ENCODE measurements around the gene UACA. TPM values are rescaled to one million over a fixed set of nuclear protein-coding genes. Genes with fewer than 3 reads are reported as not detected.
A peak's percentile ranks its signal among the peaks of the same experiment; 100 is the strongest.

UACA gene
- polyA plus RNA-seq, 1 donor (not counting 4 experiments of a cell fraction or from before 2014, with no cell fraction given): 26.6 TPM

GRCh38 chr15:70690021-70690420, 73.3 kb downstream of the UACA start:
- H3K9ac ChIP-seq (ENCODE audit: control insufficient read depth, extremely low read depth, insufficient read depth, low read length): no peak overlapping the region
- TF ChIP-seq CTCF (optimal IDR thresholded peaks at IDR 0.05 in 1 of 3, IDR thresholded peaks at IDR 0.05 in 1 of 3, conservative IDR thresholded peaks at IDR 0.05 in 1 of 3; ENCODE audit: extremely low read depth in 1 of 3, insufficient read depth in 2 of 3, low read length in 3 of 3) (no peak), EZH2 (IDR thresholded peaks at IDR 0.05; ENCODE audit: low read length) (no peak)
- H3K9me1 ChIP-seq (ENCODE audit: control insufficient read depth, extremely low read depth, insufficient read depth, low read length): no peaks in the 10 kb centered on the region
- peaks cover 0 to 2% of the 10 kb centered on the region in 2 experiments for H3K36me3 ChIP-seq (ENCODE audit: control insufficient read depth in 2 of 2, extremely low read depth in 1 of 2, insufficient read depth in 2 of 2, low read length in 2 of 2)
- dilution Hi-C loops (cut with MboI; ENCODE audit: extremely low pct_ligation_motif_present, low sequenced_read_pairs): no loop called here
- H3K4me2 ChIP-seq (ENCODE audit: control insufficient read depth, extremely low read depth, insufficient read depth, low read depth, low read length): no peak overlapping the region
- H3K4me1 ChIP-seq (ENCODE audit: control insufficient read depth, extremely low read depth, insufficient read depth, low read length): no peaks in the 10 kb centered on the region
- DNase-seq (ENCODE audit: low read depth, low spot score) (no peak), FAIRE-seq (no peak)
- H2AFZ ChIP-seq (ENCODE audit: control insufficient read depth, low read length): no peak overlapping the region
- H3K9me3 ChIP-seq (ENCODE audit: control insufficient read depth, low read depth, low read length): no peaks in the 10 kb centered on the region
- H3K27ac ChIP-seq (ENCODE audit: control insufficient read depth, insufficient read depth, low read length): no peak overlapping the region
- no peak overlapping the region for H3K4me3 ChIP-seq (ENCODE audit: control insufficient read depth in 2 of 3, extremely low read depth in 1 of 3, insufficient read depth in 2 of 3, low read depth in 1 of 3, low read length in 3 of 3)
- no peaks in the 10 kb centered on the region for H4K20me1 ChIP-seq (ENCODE audit: control insufficient read depth, extremely low read depth, insufficient read depth, low read length)
- no peaks in the 10 kb centered on the region for H3K27me3 ChIP-seq (ENCODE audit: control insufficient read depth, extremely low read depth, insufficient read depth, low read length)
- no peaks in the 10 kb centered on the region for H3K79me2 ChIP-seq (ENCODE audit: control insufficient read depth, insufficient read depth, low read length)

- no peak overlapping the region for H3K9ac ChIP-seq (ENCODE audit: control insufficient read depth, extremely low read depth, insufficient read depth, low read length)
- no peak for DNase-seq (ENCODE audit: low read depth, low spot score)
- dilution Hi-C loops (cut with MboI; ENCODE audit: extremely low pct_ligation_motif_present, low sequenced_read_pairs): no loop called here
- H3K79me2 ChIP-seq (ENCODE audit: control insufficient read depth, insufficient read depth, low read length): no peaks in the 10 kb centered on the region
- no peaks in the 10 kb centered on the region for H3K9me1 ChIP-seq (ENCODE audit: control insufficient read depth, extremely low read depth, insufficient read depth, low read length)
- H3K4me2 ChIP-seq (ENCODE audit: control insufficient read depth, extremely low read depth, insufficient read depth, low read depth, low read length): no peak overlapping the region
- no peak for TF ChIP-seq CTCF (optimal IDR thresholded peaks at IDR 0.05 in 1 of 3, IDR thresholded peaks at IDR 0.05 in 1 of 3, conservative IDR thresholded peaks at IDR 0.05 in 1 of 3; ENCODE audit: extremely low read depth in 1 of 3, insufficient read depth in 2 of 3, low read length in 3 of 3)
- TF ChIP-seq EZH2 (IDR thresholded peaks at IDR 0.05; ENCODE audit: low read length): no peak
- no peaks in the 10 kb centered on the region for H4K20me1 ChIP-seq (ENCODE audit: control insufficient read depth, extremely low read depth, insufficient read depth, low read length)
- peak; percentile 36 for FAIRE-seq
- no peaks in the 10 kb centered on the region for H3K9me3 ChIP-seq (ENCODE audit: control insufficient read depth, low read depth, low read length)
- H3K27ac ChIP-seq (ENCODE audit: control insufficient read depth, insufficient read depth, low read length): no peak overlapping the region
- no peaks in the 10 kb centered on the region for H3K27me3 ChIP-seq (ENCODE audit: control insufficient read depth, extremely low read depth, insufficient read depth, low read length)
- peaks cover 0 to 2% of the 10 kb centered on the region in 2 experiments for H3K36me3 ChIP-seq (ENCODE audit: control insufficient read depth in 2 of 2, extremely low read depth in 1 of 2, insufficient read depth in 2 of 2, low read length in 2 of 2)
- no peaks in the 10 kb centered on the region for H3K4me1 ChIP-seq (ENCODE audit: control insufficient read depth, extremely low read depth, insufficient read depth, low read length)
- H2AFZ ChIP-seq (ENCODE audit: control insufficient read depth, low read length): no peak overlapping the region
- H3K4me3 ChIP-seq (ENCODE audit: control insufficient read depth in 2 of 3, extremely low read depth in 1 of 3, insufficient read depth in 2 of 3, low read depth in 1 of 3, low read length in 3 of 3): no peak overlapping the region
Measured at GRCh38 chr15:70687482-70687881, 75.9 kb downstream of the UACA start.
